Loucy (cell line): Measurements from ENCODE around the gene INPP5K.

ENCODE experiments used
- H2AFZ ChIP-seq: fragments of 200-600 bp; sonication (generic); 2 replicates; pipeline ENCODE4 v1.6.0; 2016; ENCODE audit warnings: antibody characterized with exemption, mild to moderate bottlenecking, low read length, moderate library complexity
- H3F3A ChIP-seq: fragments of 200-600 bp; 2 replicates; pipeline ENCODE4 v1.6.0; 2016; ENCODE audit warnings: antibody characterized with exemption, low read depth, mild to moderate bottlenecking
- H3K27me3 ChIP-seq: fragments of 200-600 bp; sonication (generic); 2 replicates; pipeline ENCODE4 v1.6.1; 2014; ENCODE audit warnings: low read length, mild to moderate bottlenecking; ENCODE audit not compliant: insufficient read depth, poor library complexity, severe bottlenecking
- H3K36me3 ChIP-seq: fragments of 200-600 bp; sonication (generic); 2 replicates; pipeline ENCODE4 v1.6.1; 2016; ENCODE audit warnings: low read length; ENCODE audit not compliant: insufficient read depth
- H3K4me1 ChIP-seq: fragments of 200-600 bp; sonication (generic); 2 replicates; pipeline ENCODE4 v1.5.1; 2014; ENCODE audit warnings: low read length, mild to moderate bottlenecking; ENCODE audit not compliant: insufficient read depth, poor library complexity, severe bottlenecking
- H3K4me2 ChIP-seq: fragments of 200-600 bp; sonication (generic); 2 replicates; pipeline ENCODE4 v1.6.0; 2014; ENCODE audit warnings: antibody characterized with exemption, low read length, low read depth, mild to moderate bottlenecking; ENCODE audit not compliant: poor library complexity, severe bottlenecking
- H3K4me3 ChIP-seq: fragments of 200-600 bp; sonication (generic); 2 replicates; pipeline ENCODE4 v1.5.1; 2014; ENCODE audit warnings: low read length, mild to moderate bottlenecking, mixed read lengths; ENCODE audit not compliant: poor library complexity, severe bottlenecking
- H3K79me2 ChIP-seq: fragments of 200-600 bp; sonication (generic); 2 replicates; pipeline ENCODE4 v1.6.1; 2014; ENCODE audit warnings: low read length; ENCODE audit not compliant: insufficient read depth
- H3K9ac ChIP-seq: fragments of 200-600 bp; sonication (generic); 2 replicates; pipeline ENCODE4 v1.6.0; 2014; ENCODE audit warnings: mild to moderate bottlenecking, low read depth, low read length, moderate library complexity; ENCODE audit not compliant: poor library complexity, severe bottlenecking
- H3K9me2 ChIP-seq: fragments of 200-600 bp; sonication (generic); replicated peaks from 2 replicates; pipeline ENCODE4 v1.6.1; 2016; ENCODE audit warnings: low read depth, low read length, mixed read lengths
- H3K9me3 ChIP-seq: fragments of 200-600 bp; sonication (generic); 2 replicates; pipeline ENCODE4 v1.6.1; 2014; ENCODE audit warnings: mild to moderate bottlenecking, antibody characterized with exemption, low read length, low read depth; ENCODE audit not compliant: insufficient read depth
- H4K20me1 ChIP-seq: fragments of 200-600 bp; sonication (generic); 2 replicates; pipeline ENCODE4 v1.6.0; 2014; ENCODE audit warnings: antibody characterized with exemption, low read length, mild to moderate bottlenecking; ENCODE audit not compliant: insufficient read depth, poor library complexity, severe bottlenecking
- CTCF ChIP-seq: fragments of 200-600 bp; sonication (generic); conservative IDR thresholded peaks from 2 replicates; pipeline ENCODE4 v1.5.1; 2014; ENCODE audit warnings: mild to moderate bottlenecking, antibody characterized with exemption, low read length
- EZH2phosphoT487 ChIP-seq: fragments of 200-600 bp; IDR thresholded peaks from 2 replicates; pipeline ENCODE4 v1.6.1; 2018; ENCODE audit warnings: antibody characterized with exemption, mild to moderate bottlenecking, moderate library complexity, borderline replicate concordance

INPP5K gene

GRCh38 chr17:1495265-1495989, 21.0 kb downstream of the INPP5K start:
- Histone ChIP-seq H3K27me3 (no peaks in the 10 kb centered on the region), H3K9ac (no peak overlapping the region), H3F3A (no peaks in the 10 kb centered on the region), H3K4me2 (no peak overlapping the region), H3K9me3 (no peaks in the 10 kb centered on the region), H2AFZ (no peak overlapping the region), H3K79me2 (no peaks in the 10 kb centered on the region), H4K20me1 (no peaks in the 10 kb centered on the region), H3K4me3 (no peak overlapping the region), H3K36me3 (peaks cover 4% of the 10 kb centered on the region; the same call in 1 of the 2 replicates), H3K4me1 (peaks cover 10% of the 10 kb centered on the region), H3K9me2 (no peaks in the 10 kb centered on the region)
- TF ChIP-seq CTCF: no peak
- TF ChIP-seq EZH2phosphoT487: no peak

GRCh38 chr17:1494736-1495253, 21.6 kb downstream of the INPP5K start:
- peaks cover 10% of the 10 kb centered on the region for H3K4me1 ChIP-seq
- H3K4me2 ChIP-seq: no peak overlapping the region
- no peaks in the 10 kb centered on the region for H3K79me2 ChIP-seq
- H3K27me3 ChIP-seq: no peaks in the 10 kb centered on the region
- H2AFZ ChIP-seq: no peak overlapping the region
- no peak overlapping the region for H3K4me3 ChIP-seq
- H3K9me2 ChIP-seq: no peaks in the 10 kb centered on the region
- H3K9ac ChIP-seq: no peak overlapping the region
- TF ChIP-seq EZH2phosphoT487: no peak
- TF ChIP-seq CTCF: no peak
- no peaks in the 10 kb centered on the region for H3K9me3 ChIP-seq
- no peaks in the 10 kb centered on the region for H4K20me1 ChIP-seq
- H3F3A ChIP-seq: no peaks in the 10 kb centered on the region
- H3K36me3 ChIP-seq: peaks cover 4% of the 10 kb centered on the region; the same call in 1 of the 2 replicates

- H4K20me1 ChIP-seq: no peaks in the 10 kb centered on the region
- no peaks in the 10 kb centered on the region for H3K27me3 ChIP-seq
- no peaks in the 10 kb centered on the region for H3K9me2 ChIP-seq
- H3K4me3 ChIP-seq: no peak overlapping the region
- no peaks in the 10 kb centered on the region for H3K79me2 ChIP-seq
- H3K9ac ChIP-seq: no peak overlapping the region
- no peak for TF ChIP-seq CTCF
- TF ChIP-seq EZH2phosphoT487: no peak
- no peak overlapping the region for H2AFZ ChIP-seq
- H3K36me3 ChIP-seq: peaks cover 4% of the 10 kb centered on the region; the same call in 1 of the 2 replicates
- H3K4me2 ChIP-seq: no peak overlapping the region
- H3K9me3 ChIP-seq: no peaks in the 10 kb centered on the region
- H3F3A ChIP-seq: no peaks in the 10 kb centered on the region
- peaks cover 10% of the 10 kb centered on the region for H3K4me1 ChIP-seq
Observed at GRCh38 chr17:1494203-1494602, 22.2 kb downstream of the INPP5K start.
